Chondrocyte (in vitro differentiated cells): ENCODE measurements around the gene CLEC16A. TPM values are rescaled to one million over a fixed set of nuclear protein-coding genes. Genes with fewer than 3 reads are reported as not detected.
"Not testable (repeated sequence)": the region's sequence is repeated elsewhere in the genome, so short reads cannot be mapped to it uniquely, and the experiment has no call there.

Experiments used
- DNase-seq: peaks from one replicate; pipeline ENCODE4 v3.0.0; 2021; ENCODE audit warnings: mixed read lengths, low spot score
- H3K27ac Mint-ChIP-seq: one replicate; pipeline ENCODE4 v1.8.0; 2021; ENCODE audit warnings: mild to moderate bottlenecking, moderate library complexity, mixed read lengths; ENCODE audit not compliant: unreplicated experiment
- H3K27me3 Mint-ChIP-seq: 2 replicates; pipeline ENCODE4 v1.8.0; 2021; ENCODE audit warnings: low read depth, mixed read lengths
- H3K36me3 Mint-ChIP-seq: 2 replicates; pipeline ENCODE4 v1.8.0; 2021; ENCODE audit warnings: low read depth, mixed read lengths
- H3K4me1 Mint-ChIP-seq: 2 replicates; pipeline ENCODE4 v1.8.0; 2021; ENCODE audit warnings: low read depth, mild to moderate bottlenecking, mixed read lengths
- H3K4me3 Mint-ChIP-seq: one replicate; pipeline ENCODE4 v1.8.0; 2021; ENCODE audit warnings: mild to moderate bottlenecking, moderate library complexity, mixed read lengths; ENCODE audit not compliant: unreplicated experiment
- H3K9me3 Mint-ChIP-seq: 2 replicates; pipeline ENCODE4 v1.8.0; 2021; ENCODE audit warnings: low read depth, mixed read lengths
- CTCF ChIP-seq: fragments of 200-600 bp; sonication (generic); IDR thresholded peaks from 2 replicates; pipeline ENCODE4 v1.5.0; 2021; ENCODE audit warnings: antibody characterized with exemption, mild to moderate bottlenecking, moderate library complexity
- total RNA-seq: library from RNA; stranded (reverse); gene quantifications from 3 replicates; pipeline ENCODE4 v1.2.1, GENCODE V29; 2021

The CLEC16A gene
- total RNA-seq, 1 donor from 2014 or later = 17.9 TPM

- H3K27me3 Mint-ChIP-seq = no peaks in the 10 kb centered on the region
- TF ChIP-seq CTCF = no peak
- no peak overlapping the region for H3K27ac Mint-ChIP-seq
- no peak for DNase-seq
- H3K9me3 Mint-ChIP-seq = no peaks in the 10 kb centered on the region
- H3K4me1 Mint-ChIP-seq = peaks cover 11% of the 10 kb centered on the region
- H3K36me3 Mint-ChIP-seq = peaks cover 14% of the 10 kb centered on the region
- no peak overlapping the region for H3K4me3 Mint-ChIP-seq
These were observed 21.8 kb downstream of the CLEC16A start for GRCh38 chr16:10966129-10966528.

DNA sequence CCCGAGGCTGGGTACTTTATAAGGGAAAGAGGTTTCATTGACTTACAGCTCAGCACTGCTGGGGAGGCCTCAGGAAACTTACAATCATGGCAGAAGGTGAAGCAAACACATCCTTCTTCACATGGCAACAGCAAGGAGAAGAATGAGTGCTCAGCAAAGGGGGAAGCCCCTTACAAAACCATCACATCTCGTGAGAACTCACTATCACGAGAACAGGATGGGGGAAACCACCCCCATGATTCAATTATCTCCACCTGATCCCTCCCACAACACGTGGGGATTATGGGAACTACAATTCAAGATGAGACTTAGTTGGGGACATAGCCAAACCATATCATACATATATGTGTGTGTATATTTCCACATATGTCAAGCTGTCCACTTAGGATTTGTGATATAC, 22.2 kb downstream of the CLEC16A start:
- H3K27me3 Mint-ChIP-seq = not testable (repeated sequence)

DNA sequence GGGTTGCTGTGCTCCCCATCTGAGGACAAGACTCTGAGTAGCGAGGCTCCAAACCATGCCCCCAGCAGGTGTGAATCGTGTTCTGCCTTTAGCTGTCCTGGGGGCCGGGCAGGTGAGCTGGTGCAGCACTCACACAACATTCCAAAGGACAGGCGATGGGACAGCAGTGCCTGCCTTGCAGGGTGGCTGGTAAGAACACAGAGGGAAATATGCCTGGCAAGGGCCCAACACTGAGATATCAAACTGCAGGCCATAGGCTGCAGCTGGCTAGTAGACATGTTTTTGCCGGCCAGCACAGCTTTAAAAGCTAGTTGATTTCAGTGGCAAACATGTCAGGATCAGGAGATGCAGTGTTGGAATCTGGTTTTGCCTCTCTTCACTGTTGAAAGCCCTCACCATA, 23.6 kb downstream of the CLEC16A start:
- no peak for TF ChIP-seq CTCF
- Mint-ChIP-seq H3K27me3 (no peaks in the 10 kb centered on the region), H3K27ac (no peak overlapping the region), H3K9me3 (no peaks in the 10 kb centered on the region), H3K4me1 (peaks cover 19% of the 10 kb centered on the region), H3K4me3 (no peak overlapping the region), H3K36me3 (peaks cover 9% of the 10 kb centered on the region)
- DNase-seq = no peak

More for the DNA sequence above, 22.2 kb downstream of the CLEC16A start:
- H3K4me1 Mint-ChIP-seq, H3K9me3 Mint-ChIP-seq, H3K4me3 Mint-ChIP-seq, H3K27ac Mint-ChIP-seq, DNase-seq: not testable (repeated sequence)
- H3K36me3 Mint-ChIP-seq = peaks cover 14% of the 10 kb centered on the region

DNA sequence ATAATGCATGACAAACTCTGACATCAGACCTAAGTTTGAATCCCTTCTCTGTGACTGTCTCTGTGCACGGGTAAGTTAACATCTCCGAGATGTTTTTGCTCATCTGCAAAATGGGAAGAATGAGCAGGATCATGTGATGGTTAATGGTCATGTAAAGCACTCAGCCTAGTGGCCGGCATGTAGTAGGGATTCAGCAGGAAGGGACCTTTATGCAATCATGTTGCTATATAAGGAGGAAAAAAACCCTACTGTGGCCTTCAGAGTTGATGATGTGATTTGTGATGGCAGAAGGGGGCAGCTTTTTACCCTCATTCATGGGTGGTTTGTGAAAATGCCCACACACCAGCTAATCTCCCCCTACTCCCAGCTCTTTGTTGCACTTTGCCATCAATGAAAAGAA, 24.1 kb downstream of the CLEC16A start:
- no peak for DNase-seq
- peaks cover 22% of the 10 kb centered on the region for H3K4me1 Mint-ChIP-seq
- H3K27ac Mint-ChIP-seq = no peak overlapping the region
- no peaks in the 10 kb centered on the region for H3K27me3 Mint-ChIP-seq
- H3K4me3 Mint-ChIP-seq = no peak overlapping the region
- peaks cover 10% of the 10 kb centered on the region for H3K36me3 Mint-ChIP-seq
- no peak for TF ChIP-seq CTCF
- no peaks in the 10 kb centered on the region for H3K9me3 Mint-ChIP-seq

DNA sequence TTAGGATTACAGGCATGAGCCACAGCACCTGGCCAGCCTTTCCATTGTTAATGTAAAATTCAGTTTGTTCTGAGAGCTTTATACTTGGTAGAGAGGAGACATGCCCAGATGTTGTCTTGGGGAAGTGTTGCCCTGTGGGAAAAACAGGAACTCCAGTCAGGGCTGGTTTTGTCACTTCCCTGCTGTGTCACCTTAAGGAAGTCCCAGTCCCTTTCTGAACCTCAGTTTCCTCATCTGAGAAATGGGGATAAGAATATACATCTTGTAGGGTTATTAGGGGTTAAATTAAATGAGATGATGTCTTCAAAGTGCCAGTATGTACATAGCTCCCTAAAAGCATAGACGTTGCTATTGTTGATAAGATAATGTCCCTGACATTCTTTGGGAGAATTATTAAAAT, 25.3 kb downstream of the CLEC16A start:
- DNase-seq = no peak
- no peak overlapping the region for H3K27ac Mint-ChIP-seq
- H3K27me3 Mint-ChIP-seq = no peaks in the 10 kb centered on the region
- no peak for TF ChIP-seq CTCF
- H3K36me3 Mint-ChIP-seq = peaks cover 12% of the 10 kb centered on the region
- H3K4me3 Mint-ChIP-seq = no peak overlapping the region
- peaks cover 17% of the 10 kb centered on the region for H3K4me1 Mint-ChIP-seq
- no peaks in the 10 kb centered on the region for H3K9me3 Mint-ChIP-seq

- H3K9me3 Mint-ChIP-seq = no peaks in the 10 kb centered on the region
- no peak for DNase-seq
- no peak for TF ChIP-seq CTCF
These were observed 25.7 kb downstream of the CLEC16A start for GRCh38 chr16:10970065-10970464.

More at GRCh38 chr16:10970065-10970464, 25.7 kb downstream of the CLEC16A start:
- H3K27me3 Mint-ChIP-seq = no peaks in the 10 kb centered on the region
- peaks cover 15% of the 10 kb centered on the region for H3K36me3 Mint-ChIP-seq
- H3K27ac Mint-ChIP-seq = no peak overlapping the region
- H3K4me1 Mint-ChIP-seq = peaks cover 17% of the 10 kb centered on the region
- no peak overlapping the region for H3K4me3 Mint-ChIP-seq
